Activated CD8-positive, alpha-beta memory T cell treated with anti-CD3 and anti-CD28 coated beads for 4 hours (primary cell): Measurements from ENCODE around the gene SPRED1.
"Not testable (repeated sequence)": the region's sequence is repeated elsewhere in the genome, so short reads cannot be mapped to it uniquely, and the experiment has no call there.

ENCODE experiments used
- DNase-seq, 2 donors: peaks; one replicate each; pipeline ENCODE4 v3.0.0-alpha.2; 2020; ENCODE audit warnings: low read depth in 2 of 2

Gene SPRED1

DNA sequence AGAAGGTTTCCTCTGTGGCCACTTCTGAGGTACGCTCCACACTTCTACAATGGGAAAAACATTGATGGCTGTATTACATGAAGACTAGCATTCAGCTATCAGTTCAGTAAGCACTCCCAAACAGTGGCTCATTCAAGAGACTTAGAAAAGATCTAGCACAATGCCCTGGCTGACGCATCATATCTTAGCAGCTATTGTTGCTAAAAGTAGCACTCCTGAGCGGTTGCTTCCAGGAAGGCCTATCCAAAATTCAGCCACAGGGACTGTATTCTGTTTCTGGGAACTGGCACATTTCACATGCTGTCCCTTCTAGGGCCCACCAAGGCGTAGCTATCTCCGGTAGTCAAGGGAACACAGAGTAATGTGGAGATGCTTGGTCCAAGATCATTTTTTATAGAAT lies 21.2 kb upstream of the SPRED1 start:
- no peak for DNase-seq

DNA sequence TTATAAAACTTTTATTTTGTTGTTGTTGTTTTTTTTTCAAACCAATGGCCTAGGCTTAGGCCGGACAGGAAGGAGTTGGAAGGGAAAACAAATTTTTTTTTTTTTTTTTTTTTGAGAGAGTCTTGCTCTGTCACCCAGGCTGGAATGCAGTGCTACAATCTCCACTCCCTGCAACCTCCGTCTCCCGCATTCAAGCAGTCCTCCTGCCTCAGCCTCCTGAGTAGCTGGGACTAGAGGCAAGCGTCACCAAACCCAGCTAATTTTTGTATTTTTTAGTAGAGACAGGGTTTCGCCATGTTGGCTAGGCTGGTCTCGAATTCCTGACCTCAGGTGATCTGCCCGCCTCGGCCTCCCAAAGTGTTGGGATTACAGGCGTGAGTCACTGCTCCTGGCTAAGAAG lies 15.6 kb upstream of the SPRED1 start:
- DNase-seq, result not testable (repeated sequence)

DNA sequence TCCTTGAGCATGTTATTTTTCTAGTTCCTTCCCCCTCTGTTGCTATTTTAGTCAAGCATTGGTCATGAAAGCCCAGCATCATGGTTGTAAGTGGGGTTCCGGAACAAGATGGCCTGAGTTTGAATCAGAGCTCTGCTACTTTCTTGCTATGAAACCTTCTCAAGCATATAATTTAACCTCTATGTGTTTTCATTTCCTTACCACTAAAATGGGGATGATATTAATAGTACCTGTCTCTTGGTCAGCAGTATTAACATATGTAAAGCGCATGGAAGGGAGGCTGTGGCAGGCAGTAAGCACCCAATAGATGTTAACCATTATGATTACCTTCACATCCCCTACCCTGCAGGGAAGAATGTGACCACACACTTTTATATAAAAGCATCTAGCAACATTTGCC lies 14.3 kb upstream of the SPRED1 start:
- no peak for DNase-seq

DNA sequence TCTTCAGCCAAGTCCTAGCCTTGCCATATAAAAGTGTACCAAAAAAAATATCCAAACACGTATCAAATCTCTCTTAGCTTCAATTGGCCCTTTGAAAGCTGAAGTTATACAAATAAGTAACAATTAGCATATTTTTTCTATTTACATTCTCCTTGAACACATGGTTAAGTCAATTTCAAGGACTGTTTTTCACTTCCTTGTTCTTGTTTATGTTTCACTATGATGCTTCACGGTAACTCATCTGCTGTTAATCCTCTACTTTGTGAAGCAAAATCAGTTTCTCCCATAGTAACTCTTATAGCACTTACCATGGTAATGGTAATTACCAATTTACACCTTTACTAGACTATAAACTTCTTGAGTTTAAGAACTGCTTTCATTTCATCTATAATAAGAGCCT lies 10.6 kb upstream of the SPRED1 start:
- DNase-seq, result no peak

DNA sequence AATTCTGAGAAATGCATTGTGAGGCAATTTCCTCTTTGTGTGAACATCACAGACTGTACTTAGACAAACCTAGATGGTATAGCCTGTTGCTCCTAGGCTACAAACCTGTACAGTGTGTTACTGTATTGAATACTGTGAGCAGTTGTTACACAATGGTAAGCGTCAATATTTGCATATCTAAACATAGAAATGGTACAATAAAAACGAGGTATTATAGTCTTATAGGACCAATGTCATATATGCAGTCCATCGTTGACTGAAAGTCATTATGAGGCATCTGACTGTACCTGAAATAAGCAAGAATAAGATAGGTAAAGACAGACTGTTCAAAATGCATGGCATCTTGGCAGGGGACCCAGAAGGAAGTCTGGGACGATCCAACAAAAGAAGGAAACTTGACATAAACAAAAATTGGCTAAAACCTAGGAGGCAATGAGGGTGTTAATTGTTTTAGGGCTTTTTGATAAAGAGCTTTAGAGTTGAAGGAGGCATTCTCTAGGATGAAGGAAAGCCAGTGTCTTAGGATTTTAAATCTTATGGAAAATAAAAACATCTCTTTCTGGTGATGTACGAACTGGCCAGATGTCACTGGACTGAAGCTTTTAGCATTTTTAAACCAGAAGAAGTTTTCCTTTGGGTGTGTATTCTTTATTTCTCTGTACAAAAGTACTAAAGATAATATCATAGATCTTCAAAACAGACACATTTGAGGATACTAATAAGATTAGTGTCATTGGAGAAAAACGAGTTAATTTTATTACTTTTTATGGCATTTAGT lies 9.2 kb upstream of the SPRED1 start:
- no peak for DNase-seq

DNA sequence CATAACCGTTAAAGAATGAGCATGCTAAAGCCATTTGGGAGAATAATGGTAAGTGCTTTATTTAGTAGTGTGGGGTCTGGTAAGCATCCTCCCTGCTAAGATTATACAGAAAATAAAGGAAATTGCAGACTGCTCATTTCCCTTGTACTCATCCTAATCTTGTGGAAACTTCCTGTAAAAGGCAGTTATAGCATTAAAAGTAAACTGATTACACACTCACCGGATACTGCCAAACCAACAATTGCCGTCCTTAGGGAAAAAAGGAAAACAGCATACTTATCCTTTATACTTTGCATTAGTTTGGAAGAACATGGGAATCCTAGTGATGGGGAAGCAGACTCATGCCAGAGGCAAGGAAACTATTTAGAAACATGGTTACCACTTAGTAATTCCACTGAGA lies 5.3 kb upstream of the SPRED1 start:
- no peak for DNase-seq

DNA sequence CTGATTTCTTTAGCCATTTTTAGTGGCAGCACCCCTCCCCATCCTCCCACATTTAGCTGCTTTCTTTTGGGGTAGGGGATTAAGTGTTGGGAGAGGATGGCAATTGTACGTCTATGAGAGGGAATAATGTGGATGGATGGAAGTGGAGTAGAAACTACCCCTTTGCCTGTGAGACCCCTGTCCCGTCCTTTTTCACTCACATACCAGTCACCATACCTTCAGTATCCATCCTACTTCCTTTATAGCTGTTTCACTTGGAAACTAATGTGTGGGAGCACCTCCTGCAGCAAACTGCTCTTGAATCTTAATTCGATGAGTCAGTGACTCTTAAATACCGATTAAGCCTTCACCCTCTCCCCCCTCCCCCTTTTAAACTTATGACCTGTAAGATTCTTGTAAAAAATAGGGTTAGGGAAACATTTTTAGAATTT lies 730 bp downstream of the SPRED1 start:
- no peak for DNase-seq

DNA sequence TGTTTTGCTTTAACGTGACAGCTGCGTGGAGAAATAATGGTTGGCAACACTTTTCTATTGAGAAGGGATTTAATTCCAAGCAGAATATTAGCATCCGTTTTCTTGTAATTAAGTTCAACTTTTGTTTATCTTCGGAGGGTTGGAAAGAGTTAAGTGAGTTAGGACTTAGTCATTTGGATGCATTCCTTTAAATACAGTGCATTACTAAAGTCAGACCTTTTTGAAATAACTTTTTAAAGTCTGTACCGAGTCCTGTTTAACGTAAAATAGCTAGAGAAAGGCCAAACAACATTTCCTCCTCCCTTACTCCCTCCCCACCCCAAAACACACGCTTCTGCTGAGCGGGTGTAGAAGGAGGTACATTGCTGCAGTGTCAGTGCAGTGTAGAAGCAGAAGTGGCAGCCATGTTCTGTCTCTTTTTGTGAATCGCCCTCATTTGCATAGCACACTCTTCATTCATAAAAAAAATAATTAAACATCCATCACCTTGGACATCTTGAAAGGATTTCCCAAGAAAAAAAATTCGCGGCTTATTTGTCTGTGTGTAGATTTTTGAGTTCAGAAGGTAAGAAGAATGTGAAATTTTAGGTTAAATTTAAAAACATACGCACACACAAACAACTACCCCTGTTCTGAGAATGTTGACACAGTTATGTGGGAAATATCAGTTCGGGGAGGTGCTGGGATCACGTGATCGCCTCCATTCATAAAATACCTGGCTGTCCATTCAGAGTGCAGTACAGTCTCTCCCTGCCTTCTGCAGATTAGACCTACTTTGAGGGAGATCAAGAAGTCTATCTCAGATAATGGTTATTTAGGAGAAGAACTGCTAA lies 1.6 kb downstream of the SPRED1 start:
- DNase-seq, result no peak

DNA sequence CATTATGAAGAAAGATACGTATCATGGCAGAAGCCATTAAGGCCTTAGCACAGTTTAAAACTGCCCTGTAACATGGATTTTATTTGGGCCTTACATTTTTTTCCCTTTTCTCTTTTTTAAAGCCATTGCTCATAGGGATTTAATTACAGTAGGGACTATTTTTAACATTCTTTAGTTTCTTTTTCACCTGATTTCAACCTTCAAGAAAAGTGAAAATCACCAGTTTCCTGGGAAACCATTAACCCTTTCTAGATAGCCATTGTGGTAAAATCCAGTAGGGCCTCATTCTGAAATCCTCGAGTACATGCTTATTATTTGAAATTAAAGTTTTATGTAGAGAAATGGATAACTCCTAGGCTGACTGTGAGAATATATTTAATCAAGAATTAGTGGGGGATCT lies 3.1 kb downstream of the SPRED1 start:
- DNase-seq, result no peak

DNA sequence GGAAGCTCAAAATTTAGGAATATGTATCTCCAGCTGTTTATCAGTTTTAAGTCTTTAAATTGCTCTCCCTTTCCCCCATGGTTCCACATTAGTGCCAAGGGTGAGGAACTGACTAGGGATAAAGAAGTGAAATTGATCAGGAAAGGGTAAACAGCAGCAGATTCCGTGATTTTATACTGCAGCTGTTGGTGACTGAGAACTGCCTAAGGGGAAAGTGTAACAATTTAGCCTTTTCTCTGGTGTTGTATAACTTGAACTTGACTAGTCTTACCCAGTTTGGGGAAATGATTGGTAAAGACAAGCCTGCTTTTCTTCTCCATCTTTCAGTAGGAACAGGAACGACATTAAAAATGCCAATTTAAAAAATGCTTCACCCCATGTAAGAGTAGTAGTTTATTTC lies 5.0 kb downstream of the SPRED1 start:
- no peak for DNase-seq

DNA sequence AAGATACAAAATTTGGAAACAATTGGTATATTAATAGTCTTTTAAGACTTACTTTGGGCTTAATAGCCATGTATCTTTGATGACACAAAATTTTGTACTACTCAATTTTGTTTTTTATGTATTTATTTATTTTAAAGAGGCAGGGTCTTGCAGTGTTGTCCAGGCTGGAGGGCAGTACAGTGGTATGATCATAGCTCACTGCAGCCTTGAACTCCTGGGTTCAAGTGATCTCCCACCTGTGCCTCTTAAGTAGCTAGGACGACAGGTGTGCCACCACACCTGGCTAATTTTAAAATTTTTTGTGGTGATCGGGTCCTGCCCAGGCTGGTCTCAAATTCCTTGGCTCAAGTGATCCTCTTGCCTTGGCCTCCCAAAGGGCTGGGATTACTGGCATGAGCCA lies 6.5 kb downstream of the SPRED1 start:
- no peak for DNase-seq

DNA sequence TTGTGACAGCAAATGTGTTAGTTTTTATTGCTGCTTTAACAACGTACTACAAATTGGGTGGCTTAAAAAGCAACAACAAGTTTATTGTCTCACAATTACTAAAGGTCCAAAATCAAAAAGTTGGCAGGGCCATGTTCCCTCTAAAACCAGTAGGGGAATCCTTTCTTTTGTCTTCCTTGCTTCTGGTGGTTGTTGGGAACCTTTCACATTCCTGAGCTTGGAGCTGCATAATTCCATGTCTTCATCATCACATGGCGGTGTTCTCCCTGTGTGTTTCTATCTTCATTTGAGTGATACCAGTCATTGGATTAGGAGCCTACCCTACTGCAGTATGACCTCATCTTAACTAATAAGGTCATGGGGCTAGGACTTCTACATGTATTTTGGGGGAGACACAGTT lies 7.4 kb downstream of the SPRED1 start:
- no peak for DNase-seq

DNA sequence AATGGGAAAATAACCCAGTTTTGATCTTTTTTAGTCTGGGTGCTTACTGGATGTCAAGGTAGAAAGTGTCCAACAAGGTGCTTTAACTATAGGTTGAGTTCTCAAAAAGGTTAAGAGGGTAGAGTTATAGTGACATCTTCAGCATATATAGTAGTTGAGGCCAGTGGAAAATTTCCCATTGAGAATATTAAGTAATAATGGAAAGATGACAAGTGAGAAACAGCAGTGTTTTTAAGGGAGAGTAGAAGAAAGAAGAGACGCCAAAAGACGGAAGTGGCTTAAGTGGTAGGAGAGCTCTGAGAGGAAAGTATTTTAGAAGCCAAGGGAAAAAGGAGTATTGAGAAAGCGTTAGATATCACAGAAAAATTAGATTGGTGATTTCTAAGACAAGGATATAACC lies 10.6 kb downstream of the SPRED1 start:
- no peak for DNase-seq

DNA sequence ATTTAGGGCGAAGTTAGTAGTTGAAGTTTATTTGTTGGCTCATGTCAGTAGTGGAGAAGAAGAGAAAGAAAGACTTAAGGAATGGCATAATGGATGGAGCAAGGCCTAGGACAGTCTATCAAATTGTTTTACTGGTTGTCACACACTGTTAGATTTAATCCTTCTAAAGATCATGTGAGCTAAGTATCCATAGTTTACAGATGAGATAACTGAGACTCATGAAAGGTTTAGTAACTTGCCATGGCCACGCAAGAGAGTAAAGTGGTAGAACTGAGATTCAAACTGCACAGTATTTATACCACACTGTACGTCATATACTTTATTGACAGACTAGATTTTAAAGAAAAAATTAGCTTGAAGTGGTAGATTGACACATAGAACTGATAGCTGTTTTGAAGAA lies 11.4 kb downstream of the SPRED1 start:
- no peak for DNase-seq

DNA sequence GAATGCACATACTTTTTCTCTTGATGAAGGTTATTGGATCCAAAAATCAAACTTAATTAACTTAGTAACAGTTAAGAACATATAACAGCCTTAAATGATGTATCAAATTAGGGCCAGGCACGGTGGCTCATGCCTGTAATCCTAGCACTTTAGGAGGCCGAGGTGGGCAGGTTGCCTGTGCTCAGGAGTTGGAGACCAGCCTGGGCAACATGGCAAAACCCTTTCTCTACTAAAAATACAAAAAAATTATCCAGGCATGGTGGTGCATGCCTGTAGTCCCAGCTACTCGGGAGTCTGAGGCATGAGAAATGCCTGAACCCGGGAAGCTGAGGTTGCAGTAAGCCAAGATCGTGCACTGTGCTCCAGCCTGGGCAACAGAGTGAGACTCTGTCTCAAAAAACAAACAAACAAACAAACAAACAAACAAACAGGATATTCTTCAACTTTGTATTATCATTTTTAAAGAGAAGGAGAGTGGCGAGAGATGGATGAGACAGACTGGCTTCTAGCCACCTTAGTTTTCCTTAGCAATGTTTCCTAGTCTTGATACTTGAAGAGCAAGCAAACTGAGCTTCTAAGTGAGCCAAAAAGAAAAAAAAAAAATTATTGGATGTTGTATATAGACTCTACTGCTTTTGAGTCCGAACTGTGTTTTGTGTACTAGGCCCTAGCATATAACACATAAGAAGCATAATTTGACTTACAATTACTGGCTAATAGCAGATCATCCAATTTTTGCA lies 13.8 kb downstream of the SPRED1 start:
- no peak for DNase-seq

DNA sequence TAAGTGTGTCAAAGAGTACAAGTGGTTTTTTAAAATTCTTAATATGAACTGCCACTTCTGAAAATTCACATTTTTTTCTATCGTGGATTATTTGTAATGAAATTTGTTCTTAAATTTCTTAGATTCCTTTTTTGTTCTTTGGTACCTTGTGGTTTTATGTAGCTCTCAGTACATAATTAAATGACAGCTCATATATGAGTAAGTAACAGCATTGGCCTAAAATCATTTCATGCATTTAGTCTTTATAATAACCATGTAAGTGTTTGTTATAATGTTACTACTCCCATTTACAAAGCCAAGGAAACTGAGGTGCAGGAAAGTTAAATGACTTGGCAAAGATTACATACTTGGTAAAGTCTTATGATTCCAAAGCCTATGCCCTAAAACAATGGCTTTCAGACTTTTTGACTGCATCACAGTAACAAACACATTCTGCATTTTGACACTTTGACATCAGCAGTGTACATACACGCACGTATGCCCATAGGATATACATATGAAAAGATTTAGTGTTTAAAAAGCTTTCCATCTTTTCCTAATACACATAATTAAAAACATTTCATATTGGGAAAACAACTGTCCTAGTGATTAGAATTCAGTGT lies 14.9 kb downstream of the SPRED1 start:
- no peak for DNase-seq

DNA sequence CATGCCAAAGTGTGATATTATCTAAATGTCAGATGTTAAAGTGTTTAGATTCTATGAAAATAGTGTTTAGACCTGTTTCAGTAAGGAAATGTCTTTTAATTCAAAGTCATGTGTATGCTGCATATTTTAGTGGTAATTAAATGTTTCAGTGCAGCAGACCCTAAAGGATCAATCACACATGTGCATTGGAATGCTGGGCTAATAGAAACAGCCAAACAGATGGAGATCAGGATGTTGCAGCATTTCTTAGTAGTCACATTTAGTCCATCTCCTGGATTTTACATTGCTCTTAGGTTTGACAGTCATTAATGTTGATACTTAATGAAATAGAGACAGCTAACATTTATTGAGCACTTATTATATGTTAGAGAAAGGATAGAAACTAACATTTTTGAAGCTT lies 18.5 kb downstream of the SPRED1 start:
- no peak for DNase-seq

DNA sequence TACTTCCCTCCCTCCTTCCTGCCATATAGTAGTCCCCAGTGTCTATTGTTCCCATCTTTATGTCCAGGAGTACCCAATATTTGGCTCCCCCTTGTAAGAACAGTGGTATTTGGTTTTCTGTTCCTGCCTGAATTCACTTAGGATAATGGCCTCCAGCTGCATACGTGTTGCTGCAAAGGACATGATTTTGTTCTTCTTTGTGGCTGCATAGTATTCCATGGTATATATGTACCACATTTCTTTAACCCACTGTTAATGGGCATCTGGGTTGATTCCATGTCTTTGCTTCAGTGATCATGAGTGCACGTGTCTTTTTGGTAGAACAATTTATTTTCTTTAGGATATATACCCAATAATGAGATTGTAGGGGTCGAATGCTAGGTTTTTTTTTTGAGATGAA lies 19.3 kb downstream of the SPRED1 start:
- no peak for DNase-seq

DNA sequence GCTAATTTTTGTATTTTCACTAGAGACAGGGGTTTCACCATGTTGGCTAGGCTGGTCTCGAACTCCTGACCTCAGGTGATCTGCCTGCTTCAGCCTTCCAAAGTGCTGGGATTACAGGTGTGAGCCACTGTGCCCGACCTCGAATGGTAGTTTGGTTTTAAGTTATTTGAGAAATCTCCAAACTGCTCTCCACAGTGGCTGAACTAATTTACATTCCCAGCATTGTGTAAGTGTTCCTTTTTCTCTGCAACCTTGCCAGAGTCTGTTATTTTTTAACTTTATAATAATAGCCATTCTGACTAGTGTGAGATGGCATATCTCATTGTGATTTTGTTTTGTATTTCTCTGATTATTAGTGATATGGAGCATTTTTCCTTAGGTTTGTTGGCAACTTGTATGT lies 19.8 kb downstream of the SPRED1 start:
- not testable (repeated sequence) for DNase-seq

DNA sequence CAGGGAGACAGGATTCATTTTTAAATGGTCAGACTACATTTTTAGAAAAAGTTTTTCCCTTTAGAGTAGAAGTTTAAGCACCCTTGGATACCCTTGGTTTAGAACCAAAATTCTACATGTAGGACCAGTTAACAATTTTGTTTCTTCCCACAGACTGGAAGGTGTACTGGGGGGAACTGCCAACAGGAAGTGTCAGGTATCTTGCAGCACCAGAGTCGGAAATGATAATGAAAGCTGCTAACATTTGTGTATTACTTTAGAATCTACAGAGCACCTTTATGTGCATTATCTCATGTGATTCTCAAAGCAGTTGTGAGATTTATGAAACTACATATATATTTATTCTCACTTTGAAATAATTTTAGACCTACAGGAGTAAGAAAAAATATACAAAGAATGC lies 21.5 kb downstream of the SPRED1 start:
- no peak for DNase-seq

DNA sequence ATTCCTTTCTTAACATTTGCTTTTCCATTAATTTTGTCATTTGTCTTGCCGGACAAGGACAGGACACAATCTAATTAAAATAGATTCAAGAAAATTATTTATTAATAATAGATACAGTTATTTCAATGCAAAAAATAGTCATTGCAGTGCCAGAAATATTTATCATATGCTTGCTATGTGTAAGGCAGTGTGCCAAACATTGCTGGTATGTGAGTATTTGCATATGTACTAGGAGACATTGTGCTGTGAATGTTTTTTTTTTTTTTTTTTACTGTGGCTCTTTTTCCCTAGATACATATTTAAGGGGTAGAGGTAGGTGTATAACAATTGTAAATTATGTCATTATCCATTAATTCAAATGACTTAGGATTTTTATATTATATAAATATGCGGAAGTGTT lies 23.3 kb downstream of the SPRED1 start:
- no peak for DNase-seq

DNA sequence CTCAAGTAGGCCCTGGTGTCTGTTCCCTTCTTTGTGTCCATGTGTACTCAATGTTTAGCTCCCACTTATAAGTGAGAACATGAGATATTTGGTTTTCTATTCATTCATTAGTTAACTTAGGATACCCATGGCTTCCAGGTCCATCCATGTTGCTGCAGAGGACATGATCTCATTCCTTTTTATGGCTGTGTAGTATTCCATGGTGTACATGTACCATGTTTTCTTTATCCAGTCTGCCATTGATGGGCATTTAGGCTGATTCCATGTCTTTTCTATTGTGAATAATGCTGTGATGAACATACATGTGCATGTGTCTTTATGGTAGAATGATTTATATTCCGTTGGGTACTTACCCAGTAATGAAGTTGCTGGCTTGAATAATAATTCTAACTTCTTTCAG lies 24.6 kb downstream of the SPRED1 start:
- not testable (repeated sequence) for DNase-seq
